Iris pigment epithelial cell (primary cell): ENCODE results near the gene ATP2A2.
A peak's percentile ranks its signal among the peaks of the same experiment; 100 is the strongest.
"Not testable (repeated sequence)": the region's sequence is repeated elsewhere in the genome, so short reads cannot be mapped to it uniquely, and the experiment has no call there.

Experiments
- DNase-seq: peaks from one replicate; pipeline ENCODE4 v3.0.0-alpha.2; 2011; ENCODE audit warnings: low read depth

ATP2A2 gene

GRCh38 chr12:110369992-110370391, 88.9 kb downstream of the ATP2A2 start:
- no peak for DNase-seq

DNA sequence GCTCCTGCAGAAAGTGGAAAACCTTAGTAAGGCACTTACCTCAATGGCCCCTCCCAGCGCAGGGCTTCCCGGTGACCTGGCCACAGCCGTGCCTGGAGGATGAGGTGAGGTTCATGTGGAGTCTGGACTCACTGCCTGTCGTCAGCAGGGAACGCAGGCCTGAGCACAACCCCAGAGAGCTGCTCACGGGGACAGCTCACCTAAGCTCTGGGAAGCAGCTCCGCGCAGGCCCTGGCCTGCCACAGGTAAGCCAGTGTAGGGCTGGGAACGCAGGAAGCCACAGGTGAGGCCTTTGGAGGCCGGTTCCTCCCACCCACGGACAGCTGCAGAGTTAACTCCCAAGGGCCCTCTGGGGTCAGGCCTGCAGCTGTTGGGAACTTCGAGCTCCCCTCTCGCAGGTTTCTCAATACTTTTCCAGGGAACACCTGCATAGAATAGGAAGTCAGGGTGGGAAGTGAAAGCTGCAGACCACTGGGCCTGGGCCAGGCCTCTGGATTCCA, 89.7 kb downstream of the ATP2A2 start:
- DNase-seq = no peak

DNA sequence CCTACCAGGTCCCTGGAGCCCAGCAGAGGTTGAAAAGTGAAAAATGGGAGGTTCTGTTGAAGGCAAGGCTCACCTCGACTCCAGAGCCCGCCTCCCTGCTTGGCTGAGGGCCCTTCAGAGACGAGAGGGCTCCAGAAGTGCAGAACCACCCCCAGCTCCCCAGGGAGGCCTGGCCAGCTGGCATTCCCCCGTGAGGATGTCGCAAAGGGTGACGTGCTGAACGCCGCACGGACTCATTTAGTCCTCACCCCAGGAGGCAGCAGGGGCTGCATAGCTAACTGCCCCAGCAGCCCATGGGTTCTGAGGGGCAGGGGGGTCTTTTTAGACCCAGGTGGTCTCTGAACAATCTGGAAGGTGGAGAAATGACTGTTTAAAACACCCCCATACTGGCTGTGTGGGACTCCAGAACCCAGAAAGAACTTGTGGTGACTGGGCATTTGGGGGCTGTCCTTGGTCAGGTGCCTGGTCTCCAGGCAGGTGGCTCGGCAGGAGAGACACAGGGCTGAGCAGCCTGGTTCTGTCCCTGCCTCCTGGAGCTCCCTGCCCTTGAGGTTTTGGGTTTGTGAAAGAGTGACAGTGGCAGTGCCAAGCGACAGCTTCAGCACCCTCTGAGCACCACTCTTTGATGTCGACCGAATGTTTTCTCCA, 90.5 kb downstream of the ATP2A2 start:
- DNase-seq = no peak

DNA sequence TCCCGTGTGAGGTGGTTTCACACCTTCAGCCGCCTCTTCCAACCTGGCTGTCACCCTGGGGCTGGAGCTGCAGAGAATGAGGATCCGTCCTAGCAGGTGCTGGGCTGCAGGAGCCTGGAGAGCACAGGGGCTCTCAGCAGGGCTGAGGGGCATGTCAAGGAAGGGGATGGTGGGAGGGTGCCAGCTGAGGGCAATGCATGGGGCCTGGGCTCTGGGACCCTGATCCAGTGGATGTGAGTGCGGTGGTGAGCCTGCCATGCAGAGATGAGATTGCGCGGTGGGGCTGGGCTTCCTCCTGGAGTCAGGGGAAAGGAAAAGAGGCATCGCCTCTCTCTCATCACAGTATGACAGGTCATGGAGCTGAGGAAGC, 91.0 kb downstream of the ATP2A2 start:
- no peak for DNase-seq

DNA sequence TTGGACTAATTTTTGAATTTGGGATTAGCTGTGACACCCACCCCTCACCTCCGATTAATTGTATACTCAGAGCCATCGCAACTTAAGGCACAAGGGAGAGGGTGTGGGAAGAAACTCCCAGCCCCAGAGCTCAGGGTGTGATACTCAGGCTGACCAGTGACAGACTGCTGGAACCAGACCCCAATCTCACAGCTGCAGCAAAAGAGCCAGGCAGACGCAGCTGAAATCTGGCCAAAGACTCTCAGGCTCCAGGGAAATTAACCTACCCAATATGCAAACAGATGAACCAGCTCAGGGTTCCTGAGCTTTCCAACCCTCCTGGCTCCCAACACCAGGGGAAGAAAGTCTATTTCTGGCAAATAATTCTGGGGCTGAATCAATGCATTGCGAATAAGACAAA, 92.0 kb downstream of the ATP2A2 start:
- no peak for DNase-seq

- no peak for DNase-seq
These were observed 92.4 kb downstream of the ATP2A2 start for GRCh38 chr12:110373425-110373824.

DNA sequence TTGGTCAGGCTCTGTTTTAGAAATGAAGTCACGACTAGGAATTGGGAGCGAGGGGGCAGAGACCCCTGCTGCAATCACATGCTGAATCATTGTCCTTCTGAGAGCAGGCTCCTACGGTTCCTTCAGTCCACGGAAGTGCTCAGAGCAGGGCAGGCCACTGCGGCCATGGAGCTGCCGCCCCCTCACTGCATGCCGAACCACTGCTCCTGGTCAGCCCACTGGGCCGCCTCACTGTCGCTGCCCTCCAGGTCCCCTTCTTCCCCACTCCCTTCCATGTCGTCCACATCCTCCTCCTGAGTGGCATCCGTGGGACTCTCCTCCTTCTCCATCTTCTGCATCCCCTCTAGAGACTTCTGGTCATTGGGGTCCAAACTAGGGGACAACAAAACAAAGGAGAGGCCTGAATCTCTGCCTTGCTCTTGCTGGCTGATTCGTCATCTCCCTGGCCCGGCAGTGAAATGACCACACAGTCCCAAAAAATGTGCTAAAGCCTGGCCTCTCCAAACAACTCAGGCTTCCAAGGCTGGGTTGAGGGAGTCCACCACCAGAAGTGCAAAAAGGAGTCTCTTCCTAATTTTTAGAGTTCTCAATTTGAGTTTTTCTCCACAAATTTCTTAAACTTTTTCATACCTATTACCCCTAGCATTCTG, 93.0 kb downstream of the ATP2A2 start:
- no peak for DNase-seq

DNA sequence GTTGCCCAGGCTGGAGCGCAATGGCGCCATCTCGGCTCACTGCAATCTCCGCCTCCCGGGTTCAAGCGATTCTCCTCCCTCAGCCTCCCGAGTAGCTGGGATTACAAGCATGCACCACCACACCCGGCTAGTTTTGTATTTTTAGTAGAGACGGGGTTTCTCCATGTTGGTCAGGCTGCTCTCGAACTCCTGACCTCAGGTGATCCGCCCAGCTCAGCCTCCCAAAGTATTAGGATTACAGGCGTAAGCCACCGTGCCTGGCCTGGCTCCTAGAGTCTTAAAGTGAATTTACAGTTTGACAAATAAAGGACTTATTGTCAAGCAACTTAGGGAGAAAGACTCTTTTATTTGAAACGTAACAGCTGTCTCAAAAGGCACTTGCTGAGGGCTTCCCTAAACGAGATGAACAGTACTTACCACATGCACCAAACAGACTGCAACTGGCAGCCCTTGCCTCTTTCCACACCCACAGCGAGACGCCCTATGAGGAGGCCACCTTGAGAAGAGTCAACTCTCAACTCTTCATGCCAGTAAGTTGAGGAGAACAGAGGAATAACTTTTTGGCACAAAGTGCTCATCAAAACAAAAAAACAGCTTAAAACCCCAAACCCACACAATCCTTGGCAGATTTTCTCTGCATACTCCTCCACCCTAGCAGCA, 97.2 kb downstream of the ATP2A2 start:
- not testable (repeated sequence) for DNase-seq

DNA sequence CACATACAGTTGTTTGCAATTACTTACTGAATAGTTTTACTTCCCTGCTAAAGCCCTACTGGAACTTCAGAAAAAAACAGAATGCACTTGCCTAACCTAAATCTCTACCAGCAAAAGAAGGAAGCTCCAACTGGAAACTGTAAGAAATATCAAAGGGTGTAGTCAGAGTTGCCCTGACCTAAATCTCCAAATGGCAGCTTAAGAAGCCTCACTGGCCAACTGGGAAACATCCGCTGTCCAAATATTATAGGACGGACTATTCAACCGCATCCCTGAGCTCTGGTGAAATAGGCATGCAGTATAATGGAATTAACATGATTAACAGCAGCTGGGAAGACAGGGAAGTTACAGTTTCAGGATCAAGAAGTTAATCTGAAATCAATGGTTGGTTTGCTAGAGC, 98.2 kb downstream of the ATP2A2 start:
- DNase-seq = peak; percentile 29

DNA sequence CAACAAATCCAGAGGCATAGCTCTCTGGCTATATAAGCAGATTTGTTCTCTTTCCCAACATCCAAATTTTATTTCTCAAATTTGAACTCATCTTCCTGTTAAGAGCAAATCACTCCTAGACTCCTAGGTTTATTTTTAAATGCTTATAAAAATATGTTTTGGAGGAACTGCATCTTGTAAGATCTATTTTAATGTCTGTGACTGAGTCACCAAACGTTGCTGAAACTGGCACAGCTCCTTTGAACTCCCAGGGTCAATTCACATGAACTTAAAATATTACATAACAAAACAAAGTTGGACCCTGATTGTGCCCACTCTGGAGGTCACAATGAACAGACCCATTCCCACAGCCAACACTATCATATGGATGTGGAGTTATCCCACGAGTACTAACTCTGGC, 98.6 kb downstream of the ATP2A2 start:
- DNase-seq = no peak

DNA sequence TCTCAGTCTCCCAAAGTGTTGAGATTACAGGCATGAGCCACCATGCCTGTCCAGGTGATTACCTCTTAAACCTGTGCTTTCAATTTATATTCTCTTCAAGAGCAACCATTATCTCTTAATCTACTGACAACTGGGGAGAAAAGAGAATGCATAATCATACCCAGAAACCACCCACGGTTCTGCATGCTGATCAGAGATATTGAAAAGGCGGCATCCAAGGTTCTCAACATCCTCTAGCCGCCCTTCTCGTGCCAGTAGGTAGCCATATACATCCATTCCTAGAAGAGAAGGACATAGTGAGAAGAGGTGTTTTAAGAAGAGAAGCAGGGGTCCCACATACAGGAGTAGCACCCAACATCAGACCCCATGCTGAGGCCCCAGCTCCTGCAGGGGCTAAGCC, 101.6 kb downstream of the ATP2A2 start:
- no peak for DNase-seq
